ENCODE results near the gene FN3KRP.

Gene FN3KRP

DNA sequence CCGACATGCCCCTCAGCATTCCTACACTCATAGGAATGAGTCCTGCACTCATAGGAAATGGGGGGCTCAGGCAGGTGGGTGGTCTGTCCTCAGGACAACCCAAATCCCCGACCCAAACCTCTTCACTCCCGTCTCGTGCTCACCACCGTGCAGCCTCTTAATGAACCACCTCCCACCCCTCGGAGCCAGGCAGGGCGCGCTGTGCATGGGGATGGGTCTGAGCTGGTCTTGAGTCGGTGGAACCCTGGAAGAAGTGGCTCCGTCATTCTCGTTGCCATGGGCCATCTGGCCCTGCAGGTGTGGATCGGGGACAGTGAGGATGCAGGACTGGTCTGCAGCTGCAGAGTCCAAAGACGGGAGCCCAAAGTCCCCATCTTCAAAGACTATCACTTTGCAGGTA lies 11.6 kb upstream of the FN3KRP start:
- Histone ChIP-seq H3K4me3 (ENCODE audit: severe bottlenecking) (no peak overlapping the region), H3K27ac (ENCODE audit: poor library complexity, severe bottlenecking) (no peak overlapping the region), H3K9me3 (ENCODE audit: severe bottlenecking) (no peaks in the 10 kb centered on the region), H3K36me3 (ENCODE audit: low read depth) (no peaks in the 10 kb centered on the region), H3K27me3 (ENCODE audit: insufficient read depth, poor library complexity, severe bottlenecking) (no peaks in the 10 kb centered on the region), H3K4me1 (ENCODE audit: insufficient read depth, poor library complexity, severe bottlenecking) (no peaks in the 10 kb centered on the region)
- TF ChIP-seq, protein P1, sequence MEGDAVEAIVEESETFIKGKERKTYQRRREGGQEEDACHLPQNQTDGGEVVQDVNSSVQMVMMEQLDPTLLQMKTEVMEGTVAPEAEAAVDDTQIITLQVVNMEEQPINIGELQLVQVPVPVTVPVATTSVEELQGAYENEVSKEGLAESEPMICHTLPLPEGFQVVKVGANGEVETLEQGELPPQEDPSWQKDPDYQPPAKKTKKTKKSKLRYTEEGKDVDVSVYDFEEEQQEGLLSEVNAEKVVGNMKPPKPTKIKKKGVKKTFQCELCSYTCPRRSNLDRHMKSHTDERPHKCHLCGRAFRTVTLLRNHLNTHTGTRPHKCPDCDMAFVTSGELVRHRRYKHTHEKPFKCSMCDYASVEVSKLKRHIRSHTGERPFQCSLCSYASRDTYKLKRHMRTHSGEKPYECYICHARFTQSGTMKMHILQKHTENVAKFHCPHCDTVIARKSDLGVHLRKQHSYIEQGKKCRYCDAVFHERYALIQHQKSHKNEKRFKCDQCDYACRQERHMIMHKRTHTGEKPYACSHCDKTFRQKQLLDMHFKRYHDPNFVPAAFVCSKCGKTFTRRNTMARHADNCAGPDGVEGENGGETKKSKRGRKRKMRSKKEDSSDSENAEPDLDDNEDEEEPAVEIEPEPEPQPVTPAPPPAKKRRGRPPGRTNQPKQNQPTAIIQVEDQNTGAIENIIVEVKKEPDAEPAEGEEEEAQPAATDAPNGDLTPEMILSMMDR (IDR thresholded peaks at IDR 0.05; ENCODE audit: poor library complexity, severe bottlenecking) = no peak
- DNase-seq (ENCODE audit: low spot score) = no peak
- no peak for ATAC-seq (ENCODE audit: low read depth)

DNA sequence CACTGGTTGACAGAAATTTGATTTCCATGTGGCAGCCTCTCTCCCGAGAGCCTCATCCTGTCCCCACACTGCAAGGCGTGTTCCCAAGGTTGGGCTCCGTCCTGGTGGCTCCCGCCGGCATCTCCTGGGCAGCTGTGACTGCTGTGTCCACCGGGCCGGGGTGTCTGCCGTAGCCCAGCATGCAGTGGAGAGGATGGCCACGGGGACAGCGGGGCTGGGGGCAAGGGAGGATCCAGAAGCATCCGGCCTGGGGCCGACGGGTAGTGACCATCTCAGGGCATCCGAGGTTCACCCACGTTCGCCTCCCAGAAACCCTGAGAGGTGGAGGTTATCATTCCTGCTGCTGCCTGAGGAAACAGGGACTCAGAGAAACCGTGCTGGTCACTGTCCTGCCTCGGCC lies 10.8 kb upstream of the FN3KRP start:
- no peak overlapping the region for H3K4me3 ChIP-seq (ENCODE audit: severe bottlenecking)
- ATAC-seq (ENCODE audit: low read depth) (no peak), DNase-seq (ENCODE audit: low spot score) (no peak)
- H3K27me3 ChIP-seq (ENCODE audit: insufficient read depth, poor library complexity, severe bottlenecking) = no peaks in the 10 kb centered on the region
- no peaks in the 10 kb centered on the region for H3K9me3 ChIP-seq (ENCODE audit: severe bottlenecking)
- no peaks in the 10 kb centered on the region for H3K4me1 ChIP-seq (ENCODE audit: insufficient read depth, poor library complexity, severe bottlenecking)
- no peaks in the 10 kb centered on the region for H3K36me3 ChIP-seq (ENCODE audit: low read depth)
- TF ChIP-seq, protein P1 (IDR thresholded peaks at IDR 0.05; ENCODE audit: poor library complexity, severe bottlenecking) = no peak
- H3K27ac ChIP-seq (ENCODE audit: poor library complexity, severe bottlenecking) = no peak overlapping the region

DNA sequence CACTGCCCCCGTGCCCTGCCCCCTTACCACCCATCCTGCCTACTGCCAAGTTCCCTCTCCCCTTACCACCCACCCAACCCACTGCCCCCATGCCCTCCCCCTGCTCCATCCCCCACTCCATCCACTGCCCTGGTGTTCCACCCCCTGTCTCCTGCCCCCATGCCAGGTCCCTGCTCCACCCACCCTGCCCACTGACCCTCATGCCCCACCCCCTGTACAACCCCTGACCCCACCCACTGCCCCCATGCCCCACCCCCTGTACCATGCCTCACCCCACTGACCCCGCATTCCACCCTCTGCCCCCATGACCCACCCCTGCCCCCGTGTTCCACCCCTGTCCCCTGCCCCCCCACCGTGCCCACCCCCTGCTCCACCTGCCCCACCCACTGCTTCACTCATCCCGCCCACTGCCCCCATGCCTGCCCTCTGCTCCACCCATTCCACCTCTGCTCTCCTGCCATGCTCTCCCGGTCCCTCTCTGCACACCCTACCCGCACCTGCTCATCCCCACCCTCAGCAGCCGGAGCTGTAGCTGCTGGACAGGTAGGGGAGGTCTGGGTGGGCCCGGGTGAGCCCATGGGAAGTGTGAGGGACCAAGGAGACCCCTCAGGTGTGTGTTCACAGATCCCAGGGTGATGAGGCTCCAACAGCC lies 7.4 kb upstream of the FN3KRP start:
- no peaks in the 10 kb centered on the region for H3K4me1 ChIP-seq (ENCODE audit: insufficient read depth, poor library complexity, severe bottlenecking)
- no peaks in the 10 kb centered on the region for H3K36me3 ChIP-seq (ENCODE audit: low read depth)
- no peak overlapping the region for H3K4me3 ChIP-seq (ENCODE audit: severe bottlenecking)
- no peaks in the 10 kb centered on the region for H3K27me3 ChIP-seq (ENCODE audit: insufficient read depth, poor library complexity, severe bottlenecking)
- no peak for DNase-seq (ENCODE audit: low spot score)
- no peak overlapping the region for H3K27ac ChIP-seq (ENCODE audit: poor library complexity, severe bottlenecking)
- no peaks in the 10 kb centered on the region for H3K9me3 ChIP-seq (ENCODE audit: severe bottlenecking)
- TF ChIP-seq, protein P1 (IDR thresholded peaks at IDR 0.05; ENCODE audit: poor library complexity, severe bottlenecking) = no peak
- no peak for ATAC-seq (ENCODE audit: low read depth)

DNA sequence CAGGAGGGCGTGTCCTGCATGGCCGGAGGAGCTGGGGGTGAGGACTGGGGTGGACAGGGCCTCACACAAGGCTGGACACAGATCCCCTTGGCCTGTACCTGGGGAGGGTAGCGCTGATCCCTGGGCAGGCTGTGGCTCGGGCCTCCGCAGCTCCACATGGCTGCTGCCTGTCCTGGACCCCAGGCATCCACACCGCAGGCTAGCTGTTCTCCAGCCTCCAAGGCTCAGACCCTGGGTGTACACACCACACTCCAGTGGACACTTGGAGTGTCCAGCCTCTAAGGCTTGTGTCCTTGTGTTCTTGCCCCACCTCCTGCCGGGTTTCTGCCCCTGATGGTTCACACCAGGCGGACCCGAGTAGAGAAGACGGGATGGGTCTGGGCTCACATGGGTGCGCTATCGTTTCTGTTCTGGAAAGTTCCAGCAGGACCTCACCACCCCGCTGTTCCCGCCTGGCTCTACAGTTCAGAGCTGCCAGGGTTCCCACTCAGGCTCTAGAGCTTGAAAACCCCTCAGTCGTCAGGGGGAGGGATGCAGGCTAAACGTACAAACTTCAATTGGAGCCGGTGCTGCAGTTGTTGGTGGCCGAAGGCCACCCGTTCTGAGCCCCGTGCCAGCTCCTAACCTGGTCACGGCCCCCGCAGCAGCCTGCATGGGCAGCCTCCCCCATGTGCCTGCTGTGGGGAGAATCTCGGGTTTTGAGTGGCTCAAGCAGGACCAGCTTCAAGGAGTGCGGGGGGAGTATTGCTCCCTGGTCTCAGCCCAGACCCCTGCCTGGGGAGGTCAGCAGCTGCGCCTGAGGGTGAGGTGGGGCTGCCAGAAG lies 6.6 kb upstream of the FN3KRP start:
- TF ChIP-seq, protein P1 (IDR thresholded peaks at IDR 0.05; ENCODE audit: poor library complexity, severe bottlenecking) = no peak
- no peaks in the 10 kb centered on the region for H3K27me3 ChIP-seq (ENCODE audit: insufficient read depth, poor library complexity, severe bottlenecking)
- no peaks in the 10 kb centered on the region for H3K36me3 ChIP-seq (ENCODE audit: low read depth)
- no peak overlapping the region for H3K27ac ChIP-seq (ENCODE audit: poor library complexity, severe bottlenecking)
- DNase-seq (ENCODE audit: low spot score) (no peak), ATAC-seq (ENCODE audit: low read depth) (no peak)
- H3K4me1 ChIP-seq (ENCODE audit: insufficient read depth, poor library complexity, severe bottlenecking) = no peaks in the 10 kb centered on the region
- no peaks in the 10 kb centered on the region for H3K9me3 ChIP-seq (ENCODE audit: severe bottlenecking)
- H3K4me3 ChIP-seq (ENCODE audit: severe bottlenecking) = no peak overlapping the region

All from RWPE2 (cell line).